ENCODE results near the gene SIGLEC5. TPM values are rescaled to one million over a fixed set of nuclear protein-coding genes. Genes with fewer than 3 reads are reported as not detected.

Gene SIGLEC5
- total and polyA plus RNA-seq, 2 of the 8 experiments (the other 6 are each of a cell fraction or from before 2014, with no cell fraction given) = not detected

DNA sequence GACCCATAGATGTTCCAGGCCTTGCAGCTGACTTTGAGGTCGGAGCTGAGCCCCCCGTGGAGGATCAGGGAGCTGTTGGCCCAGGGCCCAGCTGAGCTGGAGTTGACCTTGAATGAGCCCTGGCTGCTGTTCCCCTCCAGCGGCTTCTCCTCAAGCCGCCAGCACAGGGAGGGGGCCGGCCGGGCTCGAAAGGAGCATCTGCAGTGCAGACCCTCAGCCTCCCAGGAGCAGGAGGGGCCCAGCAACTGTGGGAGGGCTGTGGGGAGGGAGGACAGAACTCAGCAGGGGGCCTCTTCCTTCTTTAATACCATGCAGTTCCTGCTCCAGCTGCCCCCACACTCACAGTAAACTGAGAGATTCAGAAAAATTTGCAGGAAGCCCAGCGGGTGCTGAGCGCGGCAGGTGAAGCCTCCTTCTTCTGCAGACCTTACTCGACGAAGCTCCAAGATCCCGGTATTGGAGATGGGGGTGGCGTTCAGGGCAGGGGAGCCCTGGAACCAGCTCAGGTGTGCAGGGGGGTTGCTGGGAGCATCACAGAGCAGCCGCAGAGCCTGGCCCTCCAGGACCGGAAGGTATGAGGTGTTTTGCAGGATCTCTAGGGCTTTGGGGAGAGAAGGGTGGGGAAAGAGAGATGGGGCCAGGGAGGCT lies 2.6 kb downstream of the SIGLEC5 start:
- TF ChIP-seq TAF7 (optimal IDR thresholded peaks at IDR 0.05; ENCODE audit: borderline replicate concordance, low read depth, low read length) (no peak), SP4 (IDR thresholded peaks at IDR 0.05; ENCODE audit: low read length) (no peak), YY1 (IDR thresholded peaks at IDR 0.05; ENCODE audit: low read depth, low read length) (no peak), RBBP5 (IDR thresholded peaks at IDR 0.05; ENCODE audit: borderline replicate concordance, low read depth, low read length) (no peak), ZNF274 (IDR thresholded peaks at IDR 0.05; ENCODE audit: borderline replicate concordance, extremely low read depth, low read length) (no peak), SRF (IDR thresholded peaks at IDR 0.05; ENCODE audit: low read depth, low read length) (no peak), ASH2L (IDR thresholded peaks at IDR 0.05; ENCODE audit: low read length) (no peak)
- Histone ChIP-seq H3K36me3 (ENCODE audit: control insufficient read depth in 2 of 4, insufficient read depth in 4 of 4, low read length in 3 of 4) (peaks cover 0 to 4% (median 0%) of the 10 kb centered on the region in 4 experiments; a peak in 2 of 8 replicates), H3K9me3 (ENCODE audit: insufficient read depth in 2 of 2, low read depth in 1 of 2, low read length in 1 of 2) (peaks cover 60 to 71% of the 10 kb centered on the region in 2 experiments), H2AFZ (ENCODE audit: low read length) (no peak overlapping the region), H3K14ac (ENCODE audit: insufficient read length) (no peak overlapping the region), H2AK5ac (ENCODE audit: low read depth, low read length) (no peak overlapping the region), H2BK5ac (ENCODE audit: low read depth, low read length) (no peak overlapping the region), H3K27me3 (replicated peaks in 1 of 4; ENCODE audit: control insufficient read depth in 3 of 4, extremely low read depth in 1 of 4, insufficient read depth in 3 of 4, low read length in 3 of 4) (no peaks in the 10 kb centered on the region), H2BK12ac (ENCODE audit: low read depth, low read length) (no peak overlapping the region), H2BK20ac (ENCODE audit: low read length) (no peak overlapping the region), H3K4ac (replicated peaks; ENCODE audit: insufficient read length, low read depth, low read length) (no peak overlapping the region), H2BK15ac (ENCODE audit: low read length) (no peak overlapping the region), H3K4me2 (ENCODE audit: insufficient read depth in 1 of 2, low read depth in 2 of 2, low read length in 2 of 2) (no peak overlapping the region), H3K23me2 (ENCODE audit: low read depth, low read length) (no peaks in the 10 kb centered on the region; the same call in 1 of the 2 replicates), H3K4me1 (replicated peaks in 1 of 4; ENCODE audit: control insufficient read depth in 3 of 4, insufficient read depth in 4 of 4, low read length in 3 of 4) (no peaks in the 10 kb centered on the region), H3K79me1 (ENCODE audit: low read depth, low read length) (no peaks in the 10 kb centered on the region), H3K9ac (replicated peaks in 1 of 4; ENCODE audit: extremely low read depth in 1 of 4, low read depth in 3 of 4, low read length in 3 of 4) (no peak overlapping the region), H3K18ac (ENCODE audit: extremely low read depth, low read length) (no peak overlapping the region), H3K23ac (ENCODE audit: insufficient read length) (no peak overlapping the region), H2BK120ac (replicated peaks; ENCODE audit: low read depth, low read length) (no peak overlapping the region), H3K79me2 (ENCODE audit: control insufficient read depth in 1 of 2, insufficient read depth in 2 of 2, low read length in 2 of 2) (no peaks in the 10 kb centered on the region), H4K8ac (ENCODE audit: extremely low read depth, insufficient read depth, low read length) (no peak overlapping the region), H4K91ac (replicated peaks; ENCODE audit: insufficient read length, low read length) (no peak overlapping the region), H3K4me3 (ENCODE audit: extremely low read depth in 1 of 4, insufficient read depth in 2 of 4, low read depth in 3 of 4, low read length in 4 of 4) (no peak overlapping the region), H3K56ac (replicated peaks; ENCODE audit: insufficient read length, low read depth, low read length) (no peak overlapping the region), H4K20me1 (replicated peaks in 1 of 2; ENCODE audit: control insufficient read depth in 1 of 2, insufficient read depth in 2 of 2, low read length in 2 of 2) (peaks cover 0 to 3% of the 10 kb centered on the region in 2 experiments), H4K5ac (ENCODE audit: insufficient read length, low read depth, low read length) (no peak overlapping the region), H3K27ac (ENCODE audit: low read depth, low read length) (no peak overlapping the region)
- no peak for FAIRE-seq
- ChIA-PET POLR2A (ENCODE audit: partially characterized antibody) (no interaction called here), CTCF (ENCODE audit: partially characterized antibody) (interaction anchor here (1.6 kb wide), 1 partner anchor 155 kb away, joined by 4 read pairs; no protein-coding TSS in a partner anchor)
- no peak for DNase-seq (ENCODE audit: low read depth in 1 of 2, low spot score in 2 of 2)
- 75% methylated on average over 15 of the region's 16 CpGs; no CpG with 5 or more reads in 1 of the 2 experiments for WGBS, 2 experiments (ENCODE audit: extremely low coverage in 1 of 2, insufficient coverage in 1 of 2, insufficient read length in 1 of 2, insufficient replicate concordance in 2 of 2, low coverage in 1 of 2, low lambda C conversion rate in 2 of 2, missing lambda C conversion rate in 1 of 2)
